ENCODE data around the gene CTRL. TPM values are rescaled to one million over a fixed set of nuclear protein-coding genes. Genes with fewer than 3 reads are reported as not detected.
A peak's percentile ranks its signal among the peaks of the same experiment; 100 is the strongest.

CTRL gene
- total and polyA plus RNA-seq, 4 experiments from 2014 or later = 0.41 to 8.6 (median 3.5) TPM

DNA sequence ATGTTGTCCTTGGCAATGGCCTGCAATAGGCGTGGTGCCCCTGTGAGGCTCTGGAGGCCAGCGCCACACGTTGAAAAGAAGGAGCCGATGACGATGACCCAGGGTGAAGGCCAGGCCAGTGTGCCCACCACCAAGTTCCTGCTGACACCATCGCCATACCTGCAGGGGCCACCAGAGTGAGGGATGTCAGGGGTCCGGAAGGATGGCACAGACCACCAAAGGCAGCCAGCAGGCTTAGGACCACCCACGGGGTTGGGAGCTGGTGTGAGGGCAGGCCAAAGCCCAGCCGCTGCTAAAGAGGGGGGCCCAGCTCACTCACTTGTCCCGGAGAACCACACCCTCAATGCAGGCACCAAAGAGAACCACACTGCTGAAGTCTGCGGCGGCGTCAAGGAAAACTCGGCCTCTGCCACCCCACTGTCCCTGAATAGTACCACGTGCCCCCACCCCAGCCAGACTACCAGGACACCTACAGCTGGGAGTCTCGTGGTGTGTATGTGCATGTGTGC lies 18.7 kb upstream of the CTRL start:
- peaks cover 0 to 8% of the 10 kb centered on the region in 2 donors for H3K36me3 Mint-ChIP-seq
- no peaks in the 10 kb centered on the region for H3K4me1 Mint-ChIP-seq

GRCh38 chr16:67949645-67950044 lies 18.0 kb upstream of the CTRL start:
- POLR2A ChIA-PET (ENCODE audit: partially characterized antibody) = interaction anchor here (1.0 to 5.9 kb wide), 2 partner anchors 12 to 110 kb away, joined by 5 to 44 read pairs; partner anchors contain the start of gene PSMB10
- no peak for DNase-seq

More for the DNA sequence above, 18.7 kb upstream of the CTRL start:
- no peak overlapping the region for H3K4me3 Mint-ChIP-seq
- intact Hi-C loops (cut with micrococcal nuclease) = no loop called here
- peaks cover 16% of the 10 kb centered on the region for H3K36me3 ChIP-seq (ENCODE audit: insufficient read depth, low read length)
- ChIA-PET POLR2A (ENCODE audit: partially characterized antibody) (interaction anchor here (5.9 kb wide), 1 partner anchor 13 kb away, joined by 44 read pairs; the partner anchor contains the start of gene PSMB10), CTCF (ENCODE audit: partially characterized antibody) (interaction anchor here (1.3 kb wide), 1 partner anchor 10 kb away, joined by 4 read pairs; no protein-coding TSS in a partner anchor)
- H3K9me3 Mint-ChIP-seq = no peaks in the 10 kb centered on the region
- H3K27ac ChIP-seq (ENCODE audit: low read depth, low read length) = no peak overlapping the region
- no peak overlapping the region for H3K27ac Mint-ChIP-seq
- no peak overlapping the region for H3K4me3 ChIP-seq (ENCODE audit: low read length in 2 of 2)
- H3K9me3 ChIP-seq (ENCODE audit: control insufficient read depth in 1 of 2, low read length in 2 of 2) = no peaks in the 10 kb centered on the region
- no peak for DNase-seq
- no peaks in the 10 kb centered on the region for H3K4me1 ChIP-seq (ENCODE audit: insufficient read depth, low read length)
- H3K27me3 Mint-ChIP-seq = no peaks in the 10 kb centered on the region
- H3K27me3 ChIP-seq (ENCODE audit: insufficient read depth, low read length) = no peaks in the 10 kb centered on the region

GRCh38 chr16:67948015-67948414 lies 16.4 kb upstream of the CTRL start:
- H3K9me3 Mint-ChIP-seq = no peaks in the 10 kb centered on the region
- H3K4me1 Mint-ChIP-seq = no peaks in the 10 kb centered on the region
- Histone ChIP-seq H3K9me3 (ENCODE audit: control insufficient read depth in 1 of 2, low read length in 2 of 2) (no peaks in the 10 kb centered on the region), H3K4me3 (ENCODE audit: low read length in 2 of 2) (no peak overlapping the region), H3K36me3 (ENCODE audit: insufficient read depth, low read length) (peaks cover 11% of the 10 kb centered on the region), H3K27ac (ENCODE audit: low read depth, low read length) (no peak overlapping the region), H3K4me1 (ENCODE audit: insufficient read depth, low read length) (no peaks in the 10 kb centered on the region), H3K27me3 (ENCODE audit: insufficient read depth, low read length) (no peaks in the 10 kb centered on the region)
- DNase-seq = no peak
- intact Hi-C loops (cut with micrococcal nuclease) = no loop called here
- CTCF ChIA-PET (ENCODE audit: partially characterized antibody) = no interaction called here
- H3K27me3 Mint-ChIP-seq = no peaks in the 10 kb centered on the region
- POLR2A ChIA-PET (ENCODE audit: partially characterized antibody) = interaction anchor here (0.6 to 5.9 kb wide), 2 partner anchors 11 to 37 kb away, joined by 3 to 44 read pairs; partner anchors contain the start of gene PSMB10
- H3K4me3 Mint-ChIP-seq = no peak overlapping the region
- H3K27ac Mint-ChIP-seq = peak overlapping the region in 2 of 7 donors; percentile 29 to 82
- peaks cover 0 to 4% of the 10 kb centered on the region in 2 donors for H3K36me3 Mint-ChIP-seq

More at GRCh38 chr16:67949645-67950044, 18.0 kb upstream of the CTRL start:
- CTCF ChIA-PET (ENCODE audit: partially characterized antibody) = interaction anchor here (0.6 to 1.3 kb wide), 2 partner anchors 9 to 23 kb away, joined by 3 to 4 read pairs; no protein-coding TSS in a partner anchor
- peaks cover 0 to 8% of the 10 kb centered on the region in 2 donors for H3K36me3 Mint-ChIP-seq
- intact Hi-C loops (cut with micrococcal nuclease) = no loop called here
- H3K4me1 Mint-ChIP-seq = no peaks in the 10 kb centered on the region
- no peak overlapping the region for H3K4me3 Mint-ChIP-seq
- no peak overlapping the region for H3K27ac ChIP-seq (ENCODE audit: low read depth, low read length)
- H3K27me3 Mint-ChIP-seq = no peaks in the 10 kb centered on the region
- no peaks in the 10 kb centered on the region for H3K27me3 ChIP-seq (ENCODE audit: insufficient read depth, low read length)
- H3K36me3 ChIP-seq (ENCODE audit: insufficient read depth, low read length) = peaks cover 16% of the 10 kb centered on the region
- no peaks in the 10 kb centered on the region for H3K9me3 ChIP-seq (ENCODE audit: control insufficient read depth in 1 of 2, low read length in 2 of 2)
- no peaks in the 10 kb centered on the region for H3K9me3 Mint-ChIP-seq
- H3K27ac Mint-ChIP-seq = no peak overlapping the region
- no peak overlapping the region for H3K4me3 ChIP-seq (ENCODE audit: low read length in 2 of 2)
- H3K4me1 ChIP-seq (ENCODE audit: insufficient read depth, low read length) = no peaks in the 10 kb centered on the region

DNA sequence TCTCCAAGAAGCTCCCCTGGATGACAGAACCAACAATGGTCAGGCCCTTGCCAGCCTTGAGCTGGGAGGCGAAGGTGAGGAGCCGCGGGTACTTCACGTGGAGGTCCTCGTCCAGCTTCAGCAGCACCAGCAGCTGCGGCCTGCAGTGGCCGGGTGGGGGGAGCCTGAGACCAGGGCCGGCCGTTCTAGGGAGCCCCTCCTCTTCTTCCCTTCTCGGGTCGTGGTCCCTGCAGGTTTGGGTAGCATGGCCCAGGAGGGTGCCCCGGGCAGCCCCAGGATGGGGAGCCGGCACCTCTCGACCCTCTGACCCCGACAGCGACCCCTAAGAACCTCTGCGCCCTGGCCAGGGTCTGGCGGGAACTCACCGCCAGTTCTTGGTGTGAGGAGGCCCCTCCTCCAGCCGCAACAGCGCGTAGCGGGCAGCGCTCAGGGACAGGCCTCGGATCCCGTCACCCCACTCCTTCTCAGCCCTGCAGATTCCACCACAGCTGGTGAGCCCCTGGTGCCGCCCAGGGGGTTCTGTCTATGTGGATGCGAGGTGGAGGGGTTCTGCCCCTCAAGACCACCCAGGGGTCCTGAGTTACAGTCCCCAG lies 15.4 kb upstream of the CTRL start:
- Mint-ChIP-seq H3K9me3 (no peaks in the 10 kb centered on the region), H3K27ac (no peak overlapping the region), H3K4me1 (peaks cover 2 to 5% (median 3%) of the 10 kb centered on the region in 4 donors), H3K36me3 (peaks cover 0 to 6% of the 10 kb centered on the region in 2 donors), H3K4me3 (no peak overlapping the region), H3K27me3 (no peaks in the 10 kb centered on the region)
- Histone ChIP-seq H3K27me3 (ENCODE audit: insufficient read depth, low read length) (no peaks in the 10 kb centered on the region), H3K4me1 (ENCODE audit: insufficient read depth, low read length) (peaks cover 5% of the 10 kb centered on the region), H3K27ac (ENCODE audit: low read depth, low read length) (no peak overlapping the region), H3K9me3 (ENCODE audit: control insufficient read depth in 1 of 2, low read length in 2 of 2) (no peaks in the 10 kb centered on the region), H3K36me3 (ENCODE audit: insufficient read depth, low read length) (peaks cover 10% of the 10 kb centered on the region), H3K4me3 (ENCODE audit: low read length in 2 of 2) (no peak overlapping the region)
- DNase-seq = no peak
- CTCF ChIA-PET (ENCODE audit: partially characterized antibody) = no interaction called here
- intact Hi-C loops (cut with micrococcal nuclease) = no loop called here
- POLR2A ChIA-PET (ENCODE audit: partially characterized antibody) = interaction anchor here (1.4 to 5.9 kb wide), 2 partner anchors 10 to 45 kb away, joined by 3 to 44 read pairs; partner anchors contain the start of gene PSMB10

DNA sequence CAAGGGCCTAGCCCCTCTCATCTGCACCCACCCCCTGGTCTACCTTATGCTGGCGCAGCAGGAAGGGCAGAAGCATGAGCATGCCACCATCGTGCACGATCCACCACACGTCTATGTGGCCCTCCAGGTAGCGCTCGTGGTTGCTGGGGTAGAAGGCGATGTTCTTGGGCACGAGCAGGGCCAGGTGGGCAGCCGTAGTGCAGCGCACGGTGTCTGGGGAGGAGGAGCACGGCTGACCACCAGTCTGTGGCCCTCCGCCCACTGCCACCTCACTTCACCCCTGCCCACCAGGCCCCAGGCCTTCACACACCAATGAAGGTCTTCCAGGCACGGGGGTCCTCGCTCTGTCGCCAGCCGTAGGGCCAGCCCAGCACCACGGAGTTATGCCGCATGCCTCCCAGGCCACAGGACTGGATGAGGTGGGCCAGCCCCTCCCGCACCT lies 14.5 kb upstream of the CTRL start:
- Histone ChIP-seq H3K27ac (ENCODE audit: low read depth, low read length) (no peak overlapping the region), H3K4me1 (ENCODE audit: insufficient read depth, low read length) (peaks cover 15% of the 10 kb centered on the region), H3K27me3 (ENCODE audit: insufficient read depth, low read length) (no peaks in the 10 kb centered on the region), H3K9me3 (ENCODE audit: control insufficient read depth in 1 of 2, low read length in 2 of 2) (no peaks in the 10 kb centered on the region), H3K36me3 (ENCODE audit: insufficient read depth, low read length) (peaks cover 5% of the 10 kb centered on the region), H3K4me3 (ENCODE audit: low read length in 2 of 2) (no peak overlapping the region)
- intact Hi-C loops (cut with micrococcal nuclease) = no loop called here
- Mint-ChIP-seq H3K9me3 (no peaks in the 10 kb centered on the region), H3K4me1 (peaks cover 7 to 12% (median 9%) of the 10 kb centered on the region in 4 donors), H3K27me3 (no peaks in the 10 kb centered on the region), H3K27ac (no peak overlapping the region), H3K4me3 (no peak overlapping the region), H3K36me3 (peaks cover 0 to 6% of the 10 kb centered on the region in 2 donors)
- DNase-seq = no peak
- POLR2A ChIA-PET (ENCODE audit: partially characterized antibody) = interaction anchor here (1.4 to 5.9 kb wide), 3 partner anchors 9 to 46 kb away, joined by 3 to 44 read pairs (median 15); partner anchors contain the start of gene PSMB10
- CTCF ChIA-PET (ENCODE audit: partially characterized antibody) = no interaction called here

DNA sequence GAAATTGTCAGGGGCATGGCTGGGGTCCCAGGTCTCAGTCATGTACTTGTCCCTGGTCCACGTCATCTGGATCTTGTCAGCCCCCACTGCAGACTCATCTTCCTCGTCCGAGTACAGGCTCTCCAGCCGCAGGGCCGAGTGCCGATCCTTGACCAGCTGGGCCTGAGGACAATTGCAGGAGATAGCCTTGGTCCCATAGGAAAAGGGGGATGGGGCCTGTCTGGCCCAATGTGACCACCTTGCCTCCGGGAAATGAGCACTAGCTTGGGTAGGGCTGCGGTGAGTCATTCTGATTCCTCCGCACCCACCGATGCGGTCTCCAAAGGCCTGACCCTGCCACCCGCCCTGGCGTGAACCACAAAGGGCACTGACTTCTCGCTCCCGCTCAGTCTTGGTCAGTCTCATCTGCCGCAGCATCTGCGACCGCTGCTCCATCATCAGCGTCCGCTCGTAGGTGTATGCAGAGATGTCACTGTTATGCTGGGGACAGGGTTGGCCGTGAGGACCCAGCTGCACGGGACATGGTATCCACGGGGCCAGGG lies 13.8 kb upstream of the CTRL start:
- Histone ChIP-seq H3K27me3 (ENCODE audit: insufficient read depth, low read length) (no peaks in the 10 kb centered on the region), H3K36me3 (ENCODE audit: insufficient read depth, low read length) (peaks cover 5% of the 10 kb centered on the region), H3K4me3 (ENCODE audit: low read length in 2 of 2) (no peak overlapping the region), H3K4me1 (ENCODE audit: insufficient read depth, low read length) (peaks cover 20% of the 10 kb centered on the region), H3K27ac (ENCODE audit: low read depth, low read length) (no peak overlapping the region), H3K9me3 (ENCODE audit: control insufficient read depth in 1 of 2, low read length in 2 of 2) (no peaks in the 10 kb centered on the region)
- Mint-ChIP-seq H3K4me3 (no peak overlapping the region), H3K27ac (no peak overlapping the region), H3K36me3 (peaks cover 0 to 6% of the 10 kb centered on the region in 2 donors), H3K9me3 (no peaks in the 10 kb centered on the region), H3K4me1 (peaks cover 7 to 14% (median 10%) of the 10 kb centered on the region in 4 donors), H3K27me3 (no peaks in the 10 kb centered on the region)
- CTCF ChIA-PET (ENCODE audit: partially characterized antibody) = interaction anchor here (1.0 to 1.2 kb wide), 2 partner anchors 13 to 129 kb away, joined by 3 read pairs; no protein-coding TSS in a partner anchor
- no peak for DNase-seq
- POLR2A ChIA-PET (ENCODE audit: partially characterized antibody) = interaction anchor here (3.0 kb wide), 1 partner anchor 10 kb away, joined by 15 read pairs; no protein-coding TSS in a partner anchor
- intact Hi-C loops (cut with micrococcal nuclease) = no loop called here
